NT2/D1 (cell line): ENCODE measurements around the gene ANKRD24.

Source experiments
- DNase-seq: peaks from one replicate; pipeline ENCODE4 v3.0.0-alpha.2; 2011; ENCODE audit warnings: low read depth, low spot score
- H3K27me3 ChIP-seq: 2 replicates; pipeline ENCODE4 v1.6.0; 2011; ENCODE audit warnings: mild to moderate bottlenecking; ENCODE audit not compliant: insufficient read length, insufficient read depth
- H3K36me3 ChIP-seq: 2 replicates; pipeline ENCODE4 v1.6.1; 2011; ENCODE audit warnings: mild to moderate bottlenecking, low read length, mixed read lengths; ENCODE audit not compliant: insufficient read depth, insufficient read length
- H3K4me1 ChIP-seq: 2 replicates; pipeline ENCODE4 v1.5.1; 2011; ENCODE audit not compliant: insufficient read depth, insufficient read length
- H3K4me3 ChIP-seq: 2 replicates; pipeline ENCODE4 v1.5.1; 2011; ENCODE audit warnings: low read depth; ENCODE audit not compliant: insufficient read length
- H3K9ac ChIP-seq: 2 replicates; pipeline ENCODE4 v1.6.0; 2011; ENCODE audit warnings: low read depth; ENCODE audit not compliant: insufficient read length
- H3K9me3 ChIP-seq: 2 replicates; pipeline ENCODE4 v1.5.1; 2011; ENCODE audit warnings: mild to moderate bottlenecking, low read length; ENCODE audit not compliant: insufficient read depth
- SUZ12 ChIP-seq: IDR thresholded peaks from 2 replicates; pipeline ENCODE4 v1.6.1; 2011; ENCODE audit not compliant: insufficient read length, insufficient read depth; ENCODE audit errors: extremely low read depth
- YY1 ChIP-seq: IDR thresholded peaks from 2 replicates; pipeline ENCODE4 v1.6.1; 2011; ENCODE audit not compliant: insufficient read length, insufficient read depth
- ZNF274 ChIP-seq: IDR thresholded peaks from 2 replicates; pipeline ENCODE4 v1.6.1; 2011; ENCODE audit warnings: mild to moderate bottlenecking, low read depth, low read length

The ANKRD24 gene

GRCh38 chr19:4196587-4197148 is 14.2 kb downstream of the ANKRD24 start:
- Histone ChIP-seq H3K4me1 (peaks cover 3% of the 10 kb centered on the region), H3K4me3 (no peak overlapping the region), H3K9me3 (no peaks in the 10 kb centered on the region), H3K9ac (no peak overlapping the region), H3K27me3 (peaks cover 12% of the 10 kb centered on the region), H3K36me3 (no peaks in the 10 kb centered on the region)
- TF ChIP-seq SUZ12 (no peak), YY1 (no peak), ZNF274 (no peak)
- DNase-seq = no peak

GRCh38 chr19:4197228-4197624 is 14.7 kb downstream of the ANKRD24 start:
- H3K9ac ChIP-seq = no peak overlapping the region
- H3K4me3 ChIP-seq = no peak overlapping the region
- peaks cover 12% of the 10 kb centered on the region for H3K27me3 ChIP-seq
- H3K36me3 ChIP-seq = no peaks in the 10 kb centered on the region
- H3K9me3 ChIP-seq = no peaks in the 10 kb centered on the region
- no peak for DNase-seq
- TF ChIP-seq ZNF274 (no peak), YY1 (no peak), SUZ12 (no peak)
- H3K4me1 ChIP-seq = peaks cover 3% of the 10 kb centered on the region

DNA sequence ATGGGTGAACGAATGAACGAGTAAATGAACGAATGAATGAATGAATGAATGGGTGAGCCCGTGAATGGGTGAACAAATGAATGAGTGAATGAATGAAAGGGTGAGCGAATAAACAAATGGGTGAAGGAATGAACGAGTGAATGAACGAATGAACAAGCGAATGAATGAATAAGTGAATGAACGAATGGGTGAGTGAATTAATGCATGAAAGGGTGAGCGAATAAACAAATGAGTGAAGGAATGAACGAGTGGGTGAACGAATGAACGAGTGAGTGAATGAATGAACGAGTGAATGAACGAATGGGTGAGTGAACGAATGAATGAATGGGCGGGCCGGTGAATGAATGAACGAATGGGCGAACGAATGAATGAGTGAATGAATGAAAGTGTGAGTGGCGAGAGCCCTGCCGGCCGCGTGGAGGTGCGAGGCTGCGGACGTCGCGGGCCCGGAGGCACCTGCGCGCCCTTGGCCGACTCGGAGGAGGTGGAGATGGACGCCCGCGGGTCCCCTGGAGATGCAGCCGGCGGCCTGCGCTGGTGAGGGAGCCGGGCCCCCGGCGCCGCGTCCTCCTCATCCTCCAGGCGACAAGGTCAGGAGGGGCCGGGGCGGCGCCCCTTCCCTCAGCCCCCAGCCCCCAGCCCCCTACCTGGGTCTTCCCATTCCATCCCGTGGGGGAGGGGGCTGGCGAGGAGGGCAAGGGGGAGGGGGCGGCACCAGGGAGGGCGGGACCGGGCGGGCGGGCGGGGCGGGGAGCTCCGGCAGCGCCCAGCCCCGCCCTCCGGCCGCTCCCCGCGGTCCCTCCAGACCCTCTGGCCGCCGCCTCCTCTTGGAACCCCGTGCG is 15.4 kb downstream of the ANKRD24 start:
- no peak for TF ChIP-seq ZNF274
- TF ChIP-seq SUZ12 = no peak
- no peak for TF ChIP-seq YY1
- peak overlapping the region; percentile 14 for H3K9ac ChIP-seq
- peaks cover 6% of the 10 kb centered on the region for H3K4me1 ChIP-seq
- H3K27me3 ChIP-seq = peaks cover 12% of the 10 kb centered on the region
- no peaks in the 10 kb centered on the region for H3K36me3 ChIP-seq
- no peaks in the 10 kb centered on the region for H3K9me3 ChIP-seq
- no peak for DNase-seq
- peak overlapping the region; percentile 29 for H3K4me3 ChIP-seq

DNA sequence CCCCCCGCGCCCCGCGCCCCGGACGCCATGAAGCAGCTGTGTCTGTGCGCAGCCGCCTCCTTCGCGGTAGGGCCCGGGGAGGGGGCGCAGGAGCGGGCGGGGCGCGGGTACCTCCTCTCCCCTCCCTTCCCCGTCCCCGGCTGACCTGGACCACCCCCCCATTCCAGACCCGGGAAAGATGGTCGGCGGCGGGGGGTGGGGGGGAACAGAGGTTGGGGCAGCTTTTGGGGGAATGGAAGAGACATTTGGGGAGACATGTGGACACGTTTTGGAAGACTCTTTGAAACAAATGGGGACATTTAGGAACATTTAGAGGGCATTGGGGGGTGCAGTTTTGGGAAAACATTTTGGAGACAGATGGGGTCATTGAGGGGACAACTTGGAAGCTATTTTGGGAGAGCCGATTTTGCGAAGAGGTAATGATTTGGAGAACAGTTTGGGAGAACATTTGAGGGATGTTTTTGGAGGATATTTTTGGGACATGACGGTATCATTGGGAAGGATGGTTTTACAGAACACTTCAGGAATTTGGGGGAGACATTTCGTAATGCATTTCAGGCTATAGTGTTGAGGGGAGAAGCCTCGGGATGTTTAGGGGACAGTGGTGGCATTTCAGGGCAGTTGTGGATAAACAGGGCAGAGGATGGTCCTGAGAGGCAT is 16.1 kb downstream of the ANKRD24 start:
- Histone ChIP-seq H3K9ac (no peak overlapping the region), H3K4me3 (peak overlapping the region; percentile 25)

GRCh38 chr19:4199699-4200293 is 17.3 kb downstream of the ANKRD24 start:
- Histone ChIP-seq H3K4me1 (peaks cover 3% of the 10 kb centered on the region), H3K27me3 (peaks cover 12% of the 10 kb centered on the region), H3K36me3 (no peaks in the 10 kb centered on the region), H3K9ac (peak overlapping the region; percentile 47), H3K9me3 (no peaks in the 10 kb centered on the region), H3K4me3 (no peak overlapping the region)
- DNase-seq = no peak
- TF ChIP-seq YY1 = no peak
- TF ChIP-seq SUZ12 = no peak
- no peak for TF ChIP-seq ZNF274

More for the DNA sequence above, 16.1 kb downstream of the ANKRD24 start:
- Histone ChIP-seq H3K4me1 (peaks cover 6% of the 10 kb centered on the region), H3K27me3 (peaks cover 12% of the 10 kb centered on the region), H3K36me3 (no peaks in the 10 kb centered on the region), H3K9me3 (no peaks in the 10 kb centered on the region)
- no peak for DNase-seq
- TF ChIP-seq YY1 = no peak
- TF ChIP-seq SUZ12 = no peak
- TF ChIP-seq ZNF274 = no peak

- peaks cover 12% of the 10 kb centered on the region for H3K27me3 ChIP-seq
- H3K4me3 ChIP-seq = no peak overlapping the region
- no peaks in the 10 kb centered on the region for H3K9me3 ChIP-seq
- peaks cover 5% of the 10 kb centered on the region for H3K4me1 ChIP-seq
- no peaks in the 10 kb centered on the region for H3K36me3 ChIP-seq
- DNase-seq = no peak
- no peak overlapping the region for H3K9ac ChIP-seq
- TF ChIP-seq YY1 = no peak
- no peak for TF ChIP-seq ZNF274
- TF ChIP-seq SUZ12 = no peak
Measured at GRCh38 chr19:4200940-4201542, 18.6 kb downstream of the ANKRD24 start.
